Measurements from ENCODE around the gene SUPT16H. TPM values are rescaled to one million over a fixed set of nuclear protein-coding genes. Genes with fewer than 3 reads are reported as not detected.

The SUPT16H gene
- total and polyA plus RNA-seq, 12 donors: 39.2 to 76.4 (median 49.1) TPM

DNA sequence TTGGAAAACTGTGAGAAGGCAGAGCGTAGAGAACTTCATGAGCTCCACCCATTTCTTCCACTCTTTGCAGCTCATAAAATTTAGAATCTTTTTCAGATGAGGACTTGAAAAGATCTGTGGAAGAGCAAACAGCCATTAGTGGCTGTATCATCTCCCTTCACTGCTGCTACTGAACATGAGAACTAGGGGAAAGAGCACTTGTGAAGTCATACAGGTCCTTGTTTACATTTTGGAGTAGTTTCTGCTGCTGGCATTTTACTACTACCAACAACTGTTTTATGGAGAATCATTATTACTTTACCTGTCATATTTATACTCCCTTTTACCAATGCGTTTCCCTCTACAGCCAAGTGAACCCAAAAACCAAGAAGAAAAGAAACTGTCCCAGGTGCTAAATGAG, 62.9 kb downstream of the SUPT16H start:
- intact Hi-C loops (cut with DNase I): no loop called here
- Histone ChIP-seq H3K4me3 (no peak overlapping the region), H3K27me3 (no peaks in the 10 kb centered on the region), H3K27ac (no peak overlapping the region), H3K4me1 (replicated peaks in 1 of 2) (no peaks in the 10 kb centered on the region), H3K9me3 (replicated peaks in 1 of 3) (no peaks in the 10 kb centered on the region), H3K36me3 (replicated peaks in 1 of 2) (no peaks in the 10 kb centered on the region)
- 83 to 96% (median 89%) methylated on average over 2 of the region's 2 CpGs for WGBS, 4 donors
- no peak for DNase-seq
- TF ChIP-seq POLR2A (IDR thresholded peaks at IDR 0.05): no peak
- TF ChIP-seq, protein P1, sequence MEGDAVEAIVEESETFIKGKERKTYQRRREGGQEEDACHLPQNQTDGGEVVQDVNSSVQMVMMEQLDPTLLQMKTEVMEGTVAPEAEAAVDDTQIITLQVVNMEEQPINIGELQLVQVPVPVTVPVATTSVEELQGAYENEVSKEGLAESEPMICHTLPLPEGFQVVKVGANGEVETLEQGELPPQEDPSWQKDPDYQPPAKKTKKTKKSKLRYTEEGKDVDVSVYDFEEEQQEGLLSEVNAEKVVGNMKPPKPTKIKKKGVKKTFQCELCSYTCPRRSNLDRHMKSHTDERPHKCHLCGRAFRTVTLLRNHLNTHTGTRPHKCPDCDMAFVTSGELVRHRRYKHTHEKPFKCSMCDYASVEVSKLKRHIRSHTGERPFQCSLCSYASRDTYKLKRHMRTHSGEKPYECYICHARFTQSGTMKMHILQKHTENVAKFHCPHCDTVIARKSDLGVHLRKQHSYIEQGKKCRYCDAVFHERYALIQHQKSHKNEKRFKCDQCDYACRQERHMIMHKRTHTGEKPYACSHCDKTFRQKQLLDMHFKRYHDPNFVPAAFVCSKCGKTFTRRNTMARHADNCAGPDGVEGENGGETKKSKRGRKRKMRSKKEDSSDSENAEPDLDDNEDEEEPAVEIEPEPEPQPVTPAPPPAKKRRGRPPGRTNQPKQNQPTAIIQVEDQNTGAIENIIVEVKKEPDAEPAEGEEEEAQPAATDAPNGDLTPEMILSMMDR (IDR thresholded peaks at IDR 0.05): no peak

DNA sequence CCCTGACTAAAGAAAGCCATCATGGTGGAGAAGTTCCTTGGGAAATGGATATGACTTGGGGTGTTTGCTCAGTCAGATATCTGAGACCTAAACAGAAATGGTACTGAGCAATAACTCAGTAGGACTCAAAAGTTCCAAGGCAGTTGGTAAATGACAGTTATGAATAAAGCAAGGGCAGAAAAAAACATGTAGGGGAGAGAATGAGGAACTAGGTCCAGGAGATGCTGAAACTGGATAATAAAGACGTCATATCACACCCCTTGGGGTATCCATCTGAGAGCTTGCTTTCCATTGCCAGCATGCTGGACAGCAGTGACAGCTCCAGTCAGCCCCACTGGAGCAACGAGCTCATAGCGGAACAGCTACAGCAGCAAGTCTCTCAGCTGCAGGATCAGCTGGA, 66.4 kb downstream of the SUPT16H start:
- DNase-seq: no peak
- no peak overlapping the region for H3K27ac ChIP-seq
- intact Hi-C loops (cut with DNase I): no loop called here
- no peak overlapping the region for H3K4me3 ChIP-seq
- no peaks in the 10 kb centered on the region for H3K9me3 ChIP-seq (replicated peaks in 1 of 3)
- TF ChIP-seq POLR2A (IDR thresholded peaks at IDR 0.05): no peak
- TF ChIP-seq, protein P1 (IDR thresholded peaks at IDR 0.05): no peak
- H3K27me3 ChIP-seq: no peaks in the 10 kb centered on the region
- 33 to 63% (median 52%) methylated on average over 3 of the region's 3 CpGs for WGBS, 4 donors
- H3K36me3 ChIP-seq (replicated peaks in 1 of 2): no peaks in the 10 kb centered on the region
- no peaks in the 10 kb centered on the region for H3K4me1 ChIP-seq (replicated peaks in 1 of 2)

DNA sequence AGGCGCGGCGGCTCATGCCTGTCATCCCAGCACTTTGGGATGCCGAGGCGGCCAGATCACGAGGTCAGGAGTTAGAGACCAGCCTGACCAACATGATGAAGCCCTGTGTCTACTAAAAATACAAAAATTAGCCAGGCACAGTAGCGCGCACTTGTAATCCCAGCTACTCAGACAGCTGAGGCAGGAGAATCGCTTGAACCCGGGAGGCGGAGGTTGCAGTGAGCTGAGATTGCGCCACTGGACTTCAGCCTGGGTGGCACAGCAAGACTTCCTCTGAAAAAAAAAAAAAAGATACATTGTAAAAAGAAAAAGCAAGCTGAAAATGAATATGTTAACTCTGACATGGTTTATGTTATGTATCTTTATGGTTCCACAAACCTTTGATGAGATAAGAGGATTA, 70.3 kb downstream of the SUPT16H start:
- no peaks in the 10 kb centered on the region for H3K4me1 ChIP-seq (replicated peaks in 1 of 2)
- intact Hi-C loops (cut with DNase I): no loop called here
- H3K27me3 ChIP-seq: no peaks in the 10 kb centered on the region
- no peak overlapping the region for H3K27ac ChIP-seq
- no peaks in the 10 kb centered on the region for H3K9me3 ChIP-seq (replicated peaks in 1 of 3)
- no peak overlapping the region for H3K4me3 ChIP-seq
- H3K36me3 ChIP-seq (replicated peaks in 1 of 2): no peaks in the 10 kb centered on the region
- 78 to 82% (median 80%) methylated on average over 12 of the region's 12 CpGs for WGBS, 4 donors
- DNase-seq: no peak
- no peak for TF ChIP-seq POLR2A (IDR thresholded peaks at IDR 0.05)
- TF ChIP-seq, protein P1 (IDR thresholded peaks at IDR 0.05): no peak

DNA sequence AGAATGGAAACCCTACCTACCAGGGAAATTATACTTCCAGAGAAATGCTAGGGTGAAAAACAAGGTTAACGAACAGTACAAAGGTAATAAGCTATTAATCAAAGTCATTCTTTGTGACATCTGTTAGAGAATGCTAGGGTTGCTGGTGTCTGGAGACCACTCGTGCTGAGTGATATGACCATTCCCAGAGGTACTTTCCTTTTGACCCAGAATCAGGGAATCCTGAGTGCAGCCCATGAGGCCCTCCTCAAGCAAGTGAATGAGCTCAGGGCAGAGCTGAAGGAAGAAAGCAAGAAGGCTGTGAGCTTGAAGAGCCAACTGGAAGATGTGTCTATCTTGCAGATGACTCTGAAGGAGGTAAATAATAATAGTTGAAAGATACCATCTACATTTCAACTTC, 72.2 kb downstream of the SUPT16H start:
- no peaks in the 10 kb centered on the region for H3K27me3 ChIP-seq
- no peak for DNase-seq
- WGBS, 4 donors: 67 to 84% (median 70%) methylated on average over 2 of the region's 2 CpGs
- H3K4me3 ChIP-seq: no peak overlapping the region
- no peaks in the 10 kb centered on the region for H3K36me3 ChIP-seq (replicated peaks in 1 of 2)
- intact Hi-C loops (cut with DNase I): no loop called here
- TF ChIP-seq, protein P1 (IDR thresholded peaks at IDR 0.05): no peak
- TF ChIP-seq POLR2A (IDR thresholded peaks at IDR 0.05): no peak
- H3K27ac ChIP-seq: no peak overlapping the region
- peaks cover 0 to 6% of the 10 kb centered on the region in 2 donors for H3K4me1 ChIP-seq (replicated peaks in 1 of 2)
- no peaks in the 10 kb centered on the region for H3K9me3 ChIP-seq (replicated peaks in 1 of 3)

Measured in adrenal gland (tissue), 12 donors.